Stimulated activated CD8-positive, alpha-beta memory T cell treated with anti-CD3 and anti-CD28 coated beads, Interleukin-2, amount 100 ng/mL, for 1 hour (primary cell): ENCODE measurements around the gene SAPCD2.
A peak's percentile ranks its signal among the peaks of the same experiment; 100 is the strongest.
"Not testable (repeated sequence)": the region's sequence is repeated elsewhere in the genome, so short reads cannot be mapped to it uniquely, and the experiment has no call there.

Experiments used
- DNase-seq, 2 donors: peaks; one replicate each; pipeline ENCODE4 v3.0.0-alpha.2; 2020; ENCODE audit warnings: low read depth in 2 of 2

SAPCD2 gene

GRCh38 chr9:137064880-137065164 is 5.5 kb downstream of the SAPCD2 start:
- DNase-seq: no peak

GRCh38 chr9:137064027-137064879 is 6.1 kb downstream of the SAPCD2 start:
- peak in 1 of 2 donors; percentile 23 for DNase-seq

- no peak for DNase-seq
Observed at GRCh38 chr9:137063311-137064026, 6.9 kb downstream of the SAPCD2 start.

GRCh38 chr9:137062798-137063197 is 7.6 kb downstream of the SAPCD2 start:
- DNase-seq: not testable (repeated sequence)

GRCh38 chr9:137062384-137062783 is 8.0 kb downstream of the SAPCD2 start:
- no peak for DNase-seq

GRCh38 chr9:137058521-137059234 is 11.7 kb downstream of the SAPCD2 start:
- no peak for DNase-seq

GRCh38 chr9:137057545-137057944 is 12.8 kb downstream of the SAPCD2 start:
- DNase-seq: no peak

- DNase-seq: no peak
Observed at GRCh38 chr9:137056739-137057415, 13.5 kb downstream of the SAPCD2 start.

GRCh38 chr9:137055385-137056364 is 14.7 kb downstream of the SAPCD2 start:
- no peak for DNase-seq

GRCh38 chr9:137054932-137055384 is 15.4 kb downstream of the SAPCD2 start:
- no peak for DNase-seq

GRCh38 chr9:137053944-137054931 is 16.1 kb downstream of the SAPCD2 start, which contains the start of gene ENTPD2:
Gene ENTPD2, minus strand, starts transcription at chr9:137054061. Its CDS starts 64 bp downstream, at chr9:137053997.
- DNase-seq: no peak

GRCh38 chr9:137052998-137053943 is 17.1 kb downstream of the SAPCD2 start:
- DNase-seq: no peak

- no peak for DNase-seq
Observed at GRCh38 chr9:137052293-137052692, 18.1 kb downstream of the SAPCD2 start.

GRCh38 chr9:137051145-137051724 is 19.1 kb downstream of the SAPCD2 start:
- DNase-seq: no peak

GRCh38 chr9:137050570-137050969 is 19.8 kb downstream of the SAPCD2 start:
- no peak for DNase-seq

GRCh38 chr9:137049544-137050449 is 20.6 kb downstream of the SAPCD2 start:
- no peak for DNase-seq
